Esophagus muscularis mucosa (tissue), 3 donors: ENCODE data around the gene SDF2L1.

Experiments
- CTCF ChIP-seq, 3 experiments: fragments of 200-600 bp in 2 of 3; fragments of 450-650 bp in 1 of 3; sonication (generic) in 2 of 3; IDR thresholded peaks; one replicate each; pipeline ENCODE4 v1.5.1; 2017 to 2019; ENCODE audit warnings: antibody characterized with exemption in 3 of 3, mild to moderate bottlenecking in 2 of 3, moderate library complexity in 1 of 3
- POLR2A ChIP-seq: fragments of 450-650 bp; IDR thresholded peaks from one replicate; pipeline ENCODE4 v1.6.1; 2017; ENCODE audit warnings: antibody characterized with exemption, moderate library complexity, mild to moderate bottlenecking, low read depth
- POLR2AphosphoS5 ChIP-seq, 2 donors: sonication (generic); formaldehyde crosslinking; IDR thresholded peaks; one replicate each; pipeline ENCODE4 v1.6.1; 2017; ENCODE audit warnings: antibody characterized with exemption in 2 of 2

DNA sequence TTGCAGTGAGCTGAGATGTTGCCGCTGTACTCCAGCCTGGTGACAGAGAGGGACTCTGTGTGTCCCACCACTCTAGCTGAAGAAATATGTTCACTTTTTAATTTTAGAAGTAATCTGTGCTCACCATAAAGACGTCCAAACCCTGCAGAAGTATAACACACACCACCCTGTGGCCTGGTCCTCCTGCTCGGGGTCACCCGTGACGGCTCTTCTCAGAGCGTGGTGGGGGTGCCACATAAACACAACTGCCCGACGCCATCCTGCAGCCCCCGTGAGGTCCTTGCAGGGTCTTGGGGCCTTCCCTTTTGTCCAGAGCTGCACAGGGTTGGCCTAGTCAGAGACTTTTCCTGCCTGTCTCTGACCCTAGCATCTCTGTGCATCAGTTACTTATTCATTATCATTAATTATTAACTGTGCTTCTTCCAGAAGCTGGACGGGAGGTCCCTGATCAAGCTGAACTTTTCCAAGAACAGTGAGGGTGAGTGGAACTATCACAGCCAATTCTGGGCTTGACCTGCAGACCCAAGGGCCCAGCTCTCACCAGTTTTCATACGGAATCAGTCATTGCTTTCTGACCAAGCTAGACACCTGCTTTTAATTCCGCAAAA lies 32.6 kb downstream of the SDF2L1 start:
- TF ChIP-seq CTCF (IDR thresholded peaks at IDR 0.05) = no peak
- no peak for TF ChIP-seq POLR2A
- TF ChIP-seq POLR2AphosphoS5 (IDR thresholded peaks at IDR 0.05) = no peak
